HG03175 (cell line): Measurements from ENCODE around the gene CYTH3.

ENCODE experiments used
- ATAC-seq: cut with Tn5 transposase; IDR thresholded peaks from one replicate; pipeline ENCODE4 v1.9.1; 2021; ENCODE audit warnings: mild to moderate bottlenecking, moderate library complexity; ENCODE audit not compliant: unreplicated experiment

CYTH3 gene

DNA sequence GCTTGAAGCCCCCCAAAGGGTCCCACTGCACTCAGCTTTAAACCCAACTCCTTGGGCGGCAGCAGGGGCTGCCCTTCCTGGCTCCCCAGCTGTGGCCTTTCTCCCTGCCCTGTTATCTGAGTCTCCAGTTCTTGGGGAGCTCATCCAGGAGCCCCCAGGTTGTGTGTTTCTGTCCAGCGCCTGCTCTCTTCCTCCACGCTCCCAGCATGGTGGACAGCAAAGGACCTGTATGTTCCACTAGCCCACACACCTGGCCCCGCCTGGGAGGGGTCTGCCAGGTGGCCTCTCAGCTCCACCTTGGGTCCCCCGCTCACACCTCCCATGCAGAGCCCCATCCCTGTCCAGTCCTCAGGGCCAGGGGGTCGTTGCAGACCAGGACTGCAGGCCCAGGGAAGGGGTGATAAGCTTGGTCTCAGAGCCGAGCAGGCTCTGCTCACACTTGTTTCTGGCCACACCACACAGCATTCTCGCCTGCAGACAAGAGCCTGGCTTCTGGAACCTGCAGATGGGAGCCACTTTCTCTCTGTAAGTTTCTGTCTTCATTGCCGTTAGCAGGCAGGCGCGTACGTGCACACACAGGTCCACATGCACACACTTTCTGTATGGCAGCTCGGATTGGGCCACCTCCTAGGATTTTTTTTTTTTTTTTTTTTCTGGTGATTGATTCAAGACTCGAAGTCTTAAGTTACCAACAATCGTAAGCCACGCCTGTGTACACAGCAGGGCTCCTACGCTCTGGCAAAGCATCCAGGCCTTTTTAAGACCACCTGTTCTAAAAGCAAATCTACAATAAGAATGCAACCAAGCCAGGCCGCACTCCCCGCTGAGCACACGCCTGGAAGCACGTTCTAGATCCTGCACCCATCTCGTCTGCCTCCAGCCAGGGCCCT lies 104.6 kb downstream of the CYTH3 start:
- ATAC-seq, result no peak

GRCh38 chr7:6167004-6167551 lies 105.3 kb downstream of the CYTH3 start:
- no peak for ATAC-seq

GRCh38 chr7:6166443-6166891 lies 106.0 kb downstream of the CYTH3 start:
- no peak for ATAC-seq

DNA sequence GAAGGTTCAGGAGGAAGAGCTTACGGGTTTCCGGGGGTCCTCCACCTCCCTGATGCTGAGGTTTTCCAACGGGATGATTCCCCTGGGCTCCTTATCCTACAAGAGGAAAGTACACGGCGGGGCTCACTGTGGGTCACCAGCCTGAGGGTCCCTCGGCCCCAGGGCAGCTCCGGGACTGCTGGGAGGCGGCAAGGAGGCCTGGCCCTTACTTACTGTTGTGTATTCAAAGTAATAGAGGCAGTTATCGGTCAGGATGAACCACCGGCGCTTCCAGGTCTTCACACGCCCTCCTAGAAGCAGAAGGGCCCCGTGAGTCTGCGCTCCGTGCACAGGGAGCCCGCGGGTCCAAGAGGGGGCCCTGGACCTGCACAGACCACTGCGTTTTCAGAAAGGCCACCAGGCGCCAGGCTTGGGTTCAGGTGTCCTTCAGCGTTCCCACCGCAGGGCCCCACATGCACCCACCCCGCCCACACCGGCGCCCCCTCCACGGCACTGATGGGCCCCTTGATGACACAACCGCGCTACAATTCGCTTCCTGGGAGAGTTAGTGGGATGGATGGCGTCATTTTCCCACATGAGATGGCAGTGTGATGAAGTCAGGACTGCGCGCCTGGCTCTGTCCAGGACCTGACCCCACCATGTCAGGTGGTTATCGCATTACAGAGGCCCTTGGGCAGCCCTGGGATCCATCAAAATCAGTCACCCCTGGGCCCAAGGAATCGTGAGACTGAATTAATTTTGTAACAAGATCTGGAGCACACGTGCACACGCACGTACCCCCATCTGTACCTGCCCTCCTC lies 106.7 kb downstream of the CYTH3 start:
- ATAC-seq, result no peak

DNA sequence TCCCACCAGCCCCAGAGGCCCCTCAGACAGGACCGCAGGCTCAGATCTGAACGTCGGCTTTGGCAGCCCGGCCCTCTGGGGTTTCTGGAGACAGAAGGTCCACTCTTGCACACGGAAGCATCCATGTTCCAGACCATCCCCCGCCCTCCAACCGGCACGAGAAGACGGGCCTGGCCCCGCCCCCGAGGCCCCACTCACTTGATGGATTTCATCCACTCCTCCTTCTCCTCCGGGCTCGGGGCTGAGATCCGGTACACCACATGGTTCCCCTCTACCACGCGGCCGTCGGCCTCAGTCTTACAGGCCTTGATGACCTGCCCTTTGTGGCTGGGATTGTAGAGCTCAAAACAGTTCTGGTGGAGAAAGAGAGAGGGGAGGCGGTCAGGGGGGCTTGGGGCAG lies 107.3 kb downstream of the CYTH3 start:
- no peak for ATAC-seq

DNA sequence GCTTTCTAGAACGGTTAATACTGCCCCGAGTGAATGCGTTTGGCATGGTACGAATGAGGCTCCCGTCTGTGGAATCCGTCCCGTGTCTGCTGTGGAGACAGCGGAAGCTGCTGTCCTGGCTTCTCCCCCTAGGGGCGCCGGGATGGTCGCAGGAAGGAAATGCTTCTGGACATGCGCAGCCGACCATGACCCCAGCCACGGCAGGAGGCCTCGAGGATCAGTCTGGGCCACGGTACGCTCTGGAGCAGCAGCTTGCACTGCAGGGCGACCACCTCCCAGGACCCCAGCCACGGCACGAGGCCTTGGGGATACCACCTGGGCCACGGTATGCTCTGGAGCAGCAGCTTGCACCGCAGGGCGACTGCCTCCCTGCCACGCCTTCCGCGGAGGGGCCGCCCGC lies 107.9 kb downstream of the CYTH3 start:
- no peak for ATAC-seq

DNA sequence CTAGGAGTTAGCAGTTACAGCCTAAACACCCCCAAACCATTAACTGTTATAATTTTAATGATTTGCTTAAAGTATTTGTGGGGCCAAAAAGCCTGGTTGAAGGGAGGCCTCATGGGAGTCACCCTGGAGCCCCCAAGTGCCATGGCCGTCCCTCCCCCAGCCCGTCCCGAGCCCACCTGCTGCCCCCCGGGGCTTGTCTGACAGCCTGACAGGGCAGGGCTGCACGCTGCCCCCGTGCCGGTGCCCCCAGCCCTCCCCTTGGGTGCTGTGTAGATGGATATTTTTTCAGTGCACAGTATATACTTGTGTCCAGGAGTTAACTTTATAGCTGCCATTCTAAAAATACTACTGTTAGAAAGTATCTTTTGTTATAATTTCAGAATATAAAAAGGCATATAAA lies 108.4 kb downstream of the CYTH3 start:
- ATAC-seq, result no peak

DNA sequence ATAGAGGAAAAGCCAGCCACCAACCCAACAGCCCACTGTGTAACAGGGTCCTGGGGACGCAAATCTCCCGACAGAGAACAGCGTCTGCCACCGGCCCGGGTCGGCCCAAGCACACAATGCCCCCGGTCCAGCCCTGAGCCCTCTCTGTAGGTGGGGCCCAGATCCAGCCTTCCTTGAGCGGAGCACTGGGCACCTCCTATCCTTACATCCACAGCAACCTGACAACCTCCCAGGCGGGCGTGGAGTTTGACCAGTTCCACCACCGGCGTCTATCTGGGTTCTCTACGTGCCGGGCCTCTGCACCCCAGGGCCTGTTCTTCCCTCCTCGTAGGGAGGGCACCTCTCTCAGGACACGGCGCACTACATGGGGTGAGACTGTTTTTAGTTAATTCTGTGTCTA lies 109.0 kb downstream of the CYTH3 start:
- no peak for ATAC-seq

DNA sequence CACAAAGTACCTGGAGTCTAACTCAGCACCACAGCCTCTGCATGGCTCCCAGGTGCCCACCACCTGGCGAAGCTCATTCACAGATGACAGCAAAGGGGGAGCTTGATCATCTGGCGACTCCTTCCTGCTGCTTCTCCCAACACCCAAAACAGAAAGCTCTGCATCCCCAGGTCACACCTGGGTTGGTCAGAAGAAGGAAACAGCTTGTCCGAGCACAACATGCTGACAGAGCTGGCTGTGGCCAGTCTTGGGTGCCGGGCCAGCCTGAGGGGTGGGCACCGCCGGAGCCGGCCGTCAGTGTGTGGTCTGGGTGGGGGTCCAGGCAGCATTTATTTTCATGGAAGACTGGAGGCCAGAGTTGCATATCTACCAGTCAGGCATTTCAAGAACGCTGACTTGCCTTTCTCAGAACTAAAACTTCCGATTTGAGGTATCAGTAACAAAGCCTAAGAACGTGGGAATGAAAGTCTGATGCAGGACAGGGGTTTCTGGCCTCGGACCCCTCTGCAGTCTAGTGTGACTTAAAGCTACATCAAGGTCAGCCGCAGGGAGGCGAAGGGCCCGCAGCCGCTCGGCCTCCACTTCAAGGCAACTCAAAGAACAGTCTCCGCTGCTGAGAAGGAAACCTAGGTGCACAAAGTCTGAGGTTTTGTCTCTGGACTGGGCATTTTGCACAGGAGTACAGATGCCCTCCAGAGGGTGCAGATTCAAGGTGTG lies 109.6 kb downstream of the CYTH3 start:
- no peak for ATAC-seq

GRCh38 chr7:6162331-6162620 lies 110.1 kb downstream of the CYTH3 start:
- ATAC-seq, result no peak

DNA sequence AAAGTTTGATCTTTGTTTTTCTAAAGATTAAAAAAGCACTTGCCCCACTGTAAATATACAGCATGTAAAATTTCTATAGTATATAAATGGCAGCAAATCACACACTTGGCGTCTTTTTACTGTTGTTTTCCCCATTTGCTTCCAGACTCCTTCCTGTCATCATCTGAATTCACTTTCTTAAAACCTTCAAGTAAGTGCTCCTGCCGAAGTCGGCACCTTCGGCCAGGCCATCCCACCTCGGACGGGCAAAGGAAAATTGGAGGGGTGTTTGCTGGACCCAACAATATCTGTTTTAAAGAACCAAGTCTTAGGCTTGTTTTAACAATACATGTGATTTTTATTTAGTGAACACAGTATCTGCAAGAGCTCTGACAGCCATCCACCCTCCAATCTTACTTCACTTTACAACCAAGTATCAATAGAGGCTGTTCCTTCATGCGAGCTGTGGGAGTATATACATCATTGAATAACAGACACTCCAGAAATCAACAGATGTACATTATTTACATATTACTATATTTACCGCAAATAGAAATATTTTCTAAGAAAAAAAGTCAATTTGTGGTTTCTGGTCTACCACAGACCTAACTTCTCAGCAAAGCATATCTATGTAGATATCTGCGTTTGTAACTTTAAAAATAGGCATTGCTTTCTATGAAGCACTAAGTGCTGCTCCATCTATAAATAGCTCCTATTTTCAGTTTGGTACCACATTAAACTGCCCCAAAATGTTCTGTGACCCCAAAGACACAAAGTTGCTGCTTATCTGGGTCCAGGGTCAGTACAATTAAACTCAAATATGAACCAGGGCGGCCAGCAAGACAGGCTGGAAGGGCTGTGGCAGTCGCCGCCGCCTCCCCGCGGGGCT lies 110.7 kb downstream of the CYTH3 start:
- ATAC-seq, result no peak

GRCh38 chr7:6160191-6160623 lies 112.2 kb downstream of the CYTH3 start:
- ATAC-seq, result no peak

- ATAC-seq, result no peak
Observed at GRCh38 chr7:6159524-6160031, 112.8 kb downstream of the CYTH3 start.

DNA sequence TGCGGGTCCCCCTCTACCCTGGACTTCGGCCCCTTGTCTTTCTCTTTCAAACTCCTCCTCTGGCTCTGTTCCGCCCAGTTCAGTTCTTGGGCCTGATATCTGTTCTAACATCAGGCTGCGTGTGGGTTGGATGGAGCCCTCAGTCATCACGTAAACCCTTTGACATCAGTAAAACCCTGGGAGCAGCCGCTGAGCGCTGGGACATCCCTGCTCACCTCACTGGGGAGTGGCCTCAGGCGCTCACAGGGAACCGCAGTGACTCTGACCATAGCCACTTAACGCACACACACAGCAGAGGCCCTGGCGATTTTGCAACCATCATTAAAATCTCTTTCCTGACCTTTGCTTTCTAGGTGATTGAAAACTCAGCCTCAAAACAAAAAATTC lies 113.3 kb downstream of the CYTH3 start:
- ATAC-seq, result no peak

- no peak for ATAC-seq
Observed at GRCh38 chr7:6158424-6159096, 113.9 kb downstream of the CYTH3 start.

GRCh38 chr7:6157685-6158423 lies 114.6 kb downstream of the CYTH3 start:
- no peak for ATAC-seq

DNA sequence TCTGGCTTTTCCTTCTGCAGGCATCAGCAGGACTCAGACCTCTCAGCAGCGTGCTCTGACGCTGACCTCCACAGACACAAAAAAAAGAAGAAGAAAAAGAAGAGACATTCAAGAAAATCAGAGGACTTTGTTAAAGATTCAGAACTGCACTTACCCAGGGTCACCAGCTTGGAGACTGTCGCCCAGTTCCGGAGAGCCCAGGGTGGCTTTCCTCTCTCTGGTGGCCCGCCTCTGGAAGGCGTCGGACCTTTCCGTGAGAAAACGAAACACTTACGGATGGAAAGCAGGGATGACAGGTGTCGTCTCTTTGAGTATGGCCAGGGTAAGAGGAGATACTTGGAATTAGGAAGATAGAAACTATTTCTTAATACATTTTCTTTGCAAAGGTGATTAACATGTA lies 115.7 kb downstream of the CYTH3 start:
- no peak for ATAC-seq

DNA sequence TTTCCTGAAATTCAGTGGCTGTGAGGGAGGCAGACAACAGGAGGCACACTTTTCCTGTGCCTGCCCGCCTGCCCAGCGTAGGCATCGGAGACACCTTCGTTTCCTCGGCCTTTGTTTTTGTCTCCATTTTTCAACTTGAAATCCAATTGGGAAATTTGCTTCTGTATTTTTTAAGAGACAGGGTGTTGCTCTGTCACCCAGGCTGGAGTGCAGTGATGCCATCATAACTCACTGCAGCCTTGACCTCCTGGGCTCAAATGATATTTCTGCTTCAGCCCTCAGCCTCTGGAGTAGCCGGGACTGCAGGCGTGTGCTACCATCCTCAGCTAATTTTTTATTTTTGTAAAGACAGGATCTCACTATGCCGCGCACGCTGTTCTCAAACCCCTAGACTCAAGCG lies 116.8 kb downstream of the CYTH3 start:
- no peak for ATAC-seq
